K562 (cell line): ENCODE results near the gene WASHC3. TPM values are rescaled to one million over a fixed set of nuclear protein-coding genes. Genes with fewer than 3 reads are reported as not detected.

Experiments
- ATAC-seq: fragments of 200-7000 bp; cut with Tn5 transposase; 3 replicates; pipeline ENCODE4 v1.9.1; 2020; ENCODE audit warnings: moderate library complexity
- BruUV-seq: library from RNA; stranded (reverse); fragments of 400-500 nt; replicated peaks from 2 replicates; lab custom pipeline; 2021; lab: Mats Ljungman, UMichigan
- CTCF ChIA-PET: fragments of 300-600 bp; formaldehyde crosslinking; extraction: SDS; loops from one replicate; lab custom pipeline; 2021; ENCODE audit warnings: low intra/inter-chr PET ratio; lab: Yijun Ruan, JAX
- POLR2A ChIA-PET: fragments of 300-600, 350-650 bp; sonication (Branson Sonifier 250); formaldehyde crosslinking; extraction: SDS; loops from one replicate; lab custom pipeline; 2021; ENCODE audit warnings: antibody characterized with exemption, inconsistent platforms; lab: Yijun Ruan, JAX
- DNase-seq, 4 experiments: peaks; one replicate each; pipeline versions ENCODE4 v3.0.0 to v3.0.0-alpha.2; 2011 to 2018; ENCODE audit warnings: low spot score in 3 of 4, mixed read lengths in 3 of 4; ENCODE audit errors: extremely low read depth in 1 of 4
- FAIRE-seq: peaks from 2 replicates; lab custom pipeline; 2011; peaks lifted over from hg19 to GRCh38; lab: Jason Lieb, UNC
- H2AFZ ChIP-seq: 2 replicates; pipeline ENCODE4 v1.6.0; 2011; ENCODE audit warnings: low read depth, low read length, control low read depth, inconsistent platforms
- H3K27ac ChIP-seq: fragments of 200-600 bp; 3 replicates; pipeline ENCODE4 v1.8.0; 2011; ENCODE audit warnings: low read depth, mild to moderate bottlenecking, control low read depth, inconsistent platforms, low read length, moderate library complexity, mixed read lengths; ENCODE audit errors: extremely low read depth
- H3K27me3 ChIP-seq, 2 experiments: fragments of 300-600 bp in 1 of 2; 2 replicates in 1 of 2; 3 replicates in 1 of 2; pipeline versions ENCODE4 v1.6.0 to v1.8.0; 2011; ENCODE audit warnings: inconsistent platforms in 2 of 2, low read length in 2 of 2, mild to moderate bottlenecking in 1 of 2, mixed read lengths in 1 of 2, moderate library complexity in 1 of 2; ENCODE audit not compliant: control insufficient read depth in 2 of 2, insufficient read depth in 2 of 2
- H3K36me3 ChIP-seq: fragments of 300-600 bp; 3 replicates; pipeline ENCODE4 v1.8.0; 2011; ENCODE audit warnings: mild to moderate bottlenecking, low read length, inconsistent platforms; ENCODE audit not compliant: control insufficient read depth, insufficient read depth
- H3K4me1 ChIP-seq, 2 experiments: fragments of 200-600 bp in 1 of 2; replicated peaks in 1 of 2; 2 replicates in 1 of 2; 3 replicates in 1 of 2; pipeline versions ENCODE4 v1.5.1 to v1.8.0; 2011; ENCODE audit warnings: inconsistent platforms in 2 of 2, low read length in 2 of 2, mild to moderate bottlenecking in 1 of 2, mixed read lengths in 1 of 2, moderate library complexity in 1 of 2; ENCODE audit not compliant: control insufficient read depth in 2 of 2, insufficient read depth in 2 of 2
- H3K4me2 ChIP-seq: 2 replicates; pipeline ENCODE4 v1.6.1; 2011; ENCODE audit warnings: low read length, control low read depth, inconsistent platforms, mixed read lengths; ENCODE audit not compliant: insufficient read depth
- H3K4me3 ChIP-seq: fragments of 200-600 bp; sonication (generic), shearing (Covaris generic); 2 replicates; pipeline ENCODE4 v1.5.1; 2016; ENCODE audit warnings: control low read depth, inconsistent platforms
- H3K79me2 ChIP-seq: fragments of 200-600 bp; 3 replicates; pipeline ENCODE4 v1.8.0; 2011; ENCODE audit warnings: low read length, inconsistent platforms; ENCODE audit not compliant: control insufficient read depth, insufficient read depth
- H3K9ac ChIP-seq, 2 experiments: 2 replicates each; pipeline versions ENCODE4 v1.6.0 to v1.6.1; 2011; ENCODE audit warnings: low read depth in 2 of 2, low read length in 2 of 2, control low read depth in 1 of 2, inconsistent platforms in 1 of 2, mild to moderate bottlenecking in 1 of 2, mixed read lengths in 1 of 2; ENCODE audit not compliant: insufficient read depth in 1 of 2
- H3K9me1 ChIP-seq: one replicate; pipeline ENCODE4 v1.6.0; 2011; ENCODE audit warnings: inconsistent platforms, mild to moderate bottlenecking, low read length, moderate library complexity; ENCODE audit not compliant: control insufficient read depth, insufficient read depth
- H3K9me3 ChIP-seq: replicated peaks from 2 replicates; pipeline ENCODE4 v1.5.1; 2011; ENCODE audit warnings: low read depth, low read length, inconsistent platforms; ENCODE audit not compliant: control insufficient read depth, insufficient read depth
- H4K20me1 ChIP-seq: replicated peaks from 2 replicates; pipeline ENCODE4 v1.6.1; 2011; ENCODE audit warnings: low read length, inconsistent platforms, mixed read lengths; ENCODE audit not compliant: control insufficient read depth, insufficient read depth
- COPS2 ChIP-seq: fragments of 450-650 bp; conservative IDR thresholded peaks from 2 replicates; pipeline ENCODE4 v1.6.1; 2016; ENCODE audit warnings: mild to moderate bottlenecking, moderate library complexity
- EHMT2 ChIP-seq: fragments of 450-650 bp; IDR thresholded peaks from 2 replicates; pipeline ENCODE4 v1.6.1; 2018; ENCODE audit warnings: antibody characterized with exemption
- ETV6 ChIP-seq, 3 experiments: fragments of 150-350 bp in 1 of 3; sonication (generic) in 1 of 3; formaldehyde crosslinking in 1 of 3; IDR thresholded peaks; 2 replicates each; pipeline versions ENCODE4 v1.6.1 to v1.8.0; 2014 to 2022; ENCODE audit warnings: borderline replicate concordance in 2 of 3, low read depth in 2 of 3, antibody characterized with exemption in 1 of 3, low read length in 1 of 3, mild to moderate bottlenecking in 1 of 3, missing genetic modification reagents in 1 of 3
- NR4A1 ChIP-seq, 2 experiments: fragments of 250-450 bp in 1 of 2; fragments of 450-650 bp in 1 of 2; sonication (Bioruptor Pico) in 1 of 2; IDR thresholded peaks; 2 replicates each; pipeline versions ENCODE4 v1.4.0 to v1.6.1; 2016 to 2020; ENCODE audit warnings: mild to moderate bottlenecking in 2 of 2, missing compliant biosample characterization in 1 of 2, missing genetic modification characterization in 1 of 2, moderate library complexity in 1 of 2
- PHF8 ChIP-seq: fragments of 200-600 bp; sonication (generic); IDR thresholded peaks from 2 replicates; pipeline ENCODE4 v1.6.1; 2012; ENCODE audit warnings: mixed run types, mild to moderate bottlenecking, inconsistent platforms, low read length, moderate library complexity, borderline replicate concordance
- PML ChIP-seq: IDR thresholded peaks from 2 replicates; pipeline ENCODE4 v1.6.1; 2012; ENCODE audit warnings: low read length, inconsistent platforms
- PTTG1 ChIP-seq: fragments of 450-650 bp; IDR thresholded peaks from 2 replicates; pipeline ENCODE4 v1.6.1; 2016; ENCODE audit warnings: low read depth, mild to moderate bottlenecking, missing genetic modification characterization, missing compliant biosample characterization
- ZNF699 ChIP-seq: fragments of 250-450 bp; sonication (Bioruptor Pico); IDR thresholded peaks from 2 replicates; pipeline ENCODE4 v1.8.0; 2021; ENCODE audit warnings: mild to moderate bottlenecking, moderate library complexity; ENCODE audit not compliant: insufficient replicate concordance
- in situ Hi-C: fragments of 300-500 bp; cut with MboI; formaldehyde crosslinking; loops from 4 replicates; pipeline ENCODE4 v1.15.0; 2018; ENCODE audit warnings: inconsistent platforms, mixed read lengths
- intact Hi-C: fragments of 100-400 bp; cut with micrococcal nuclease; formaldehyde crosslinking; loops from 2 replicates; pipeline ENCODE4 v1.14.2; 2022
- polyA plus RNA-seq, 8 experiments: library from polyadenylated mRNA; depleted of rRNA in 4 of 8; stranded (reverse) in 5 of 8; unstranded in 3 of 8; fragments of >200 nt; fragmentation: Nextera tagmentation in 2 of 8; fragmentation: Illumina TruSeq in 1 of 8; extraction: Ambion mirVana in 2 of 8; extraction: Trizol in 1 of 8; gene quantifications; 2 replicates each; pipeline versions ENCODE4 v1.2.1 to v1.2.3, GENCODE V29; 2011 to 2014; ENCODE audit warnings: inconsistent platforms in 1 of 8, missing spikeins in 1 of 8
- total RNA-seq, 7 experiments: library from RNA; depleted of rRNA in 6 of 7; stranded (reverse); fragments of >200 nt in 6 of 7; fragmentation: Illumina TruSeq in 2 of 7; extraction: Trizol in 2 of 7; gene quantifications; 2 replicates each; pipeline versions ENCODE4 v1.2.1 to v1.2.3, GENCODE V29; 2011 to 2021; ENCODE audit warnings: low replicate concordance in 1 of 7
- TF ChIP-seq, protein P1 (sequence below), 2 experiments: fragments of 450-650 bp in 1 of 2; sonication (generic) in 1 of 2; formaldehyde crosslinking; conservative IDR thresholded peaks; 2 replicates each; pipeline versions ENCODE4 v1.4.0 to v1.8.1; 2020 to 2022; ENCODE audit warnings: mild to moderate bottlenecking in 1 of 2, missing genetic modification reagents in 1 of 2
- TF ChIP-seq, protein P2 (sequence below): sonication (generic); formaldehyde crosslinking; IDR thresholded peaks from 2 replicates; pipeline ENCODE4 v1.8.0; 2022; ENCODE audit warnings: mild to moderate bottlenecking, low read depth, missing genetic modification reagents
- TF ChIP-seq, protein P3 (sequence below): fragments of 450-650 bp; IDR thresholded peaks from 2 replicates; pipeline ENCODE4 v1.6.1; 2016; ENCODE audit warnings: low read depth

WASHC3 gene
- total and polyA plus RNA-seq, 9 of the 15 experiments (the other 6 are each of a cell fraction or from before 2014, with no cell fraction given): 14.3 to 74.9 (median 35.1) TPM

DNA sequence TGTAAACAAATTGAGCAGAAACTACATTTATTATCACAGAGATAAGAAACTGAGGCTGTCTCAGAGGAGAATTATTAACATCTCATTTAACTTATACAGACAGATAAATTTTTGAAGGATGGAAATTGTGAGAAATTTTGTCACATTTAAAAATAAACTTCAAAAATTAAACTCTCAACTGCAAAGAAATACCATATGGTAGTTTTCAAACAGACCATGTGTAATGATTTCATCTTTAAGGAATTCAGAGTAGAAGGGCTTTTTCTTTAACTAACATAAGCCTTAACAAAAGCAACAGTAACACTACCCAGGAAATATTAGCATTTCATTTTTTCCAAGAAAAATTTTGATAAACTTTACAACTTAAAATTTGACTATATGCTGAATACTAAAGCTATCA lies 31.5 kb upstream of the WASHC3 start:
- no TSS peak for BruUV-seq
- Histone ChIP-seq H3K27me3 (no peaks in the 10 kb centered on the region), H3K4me3 (no peak overlapping the region), H4K20me1 (no peaks in the 10 kb centered on the region), H3K9ac (no peak overlapping the region), H3K4me1 (no peaks in the 10 kb centered on the region), H2AFZ (no peak overlapping the region), H3K27ac (no peak overlapping the region), H3K4me2 (no peak overlapping the region), H3K79me2 (no peaks in the 10 kb centered on the region), H3K36me3 (peaks cover 64% of the 10 kb centered on the region), H3K9me1 (no peaks in the 10 kb centered on the region), H3K9me3 (no peaks in the 10 kb centered on the region)
- ATAC-seq: no peak
- no peak for FAIRE-seq
- in situ Hi-C loops (no loop called here), intact Hi-C loops (loop anchor here (10.0 kb wide), 1 partner anchor 671 kb away; no protein-coding TSS in a partner anchor)
- CTCF ChIA-PET: no interaction called here
- POLR2A ChIA-PET: interaction anchor here (0.5 kb wide), 1 partner anchor 85 kb away, joined by 3 read pairs; no protein-coding TSS in a partner anchor
- no peak for DNase-seq
- no peak for TF ChIP-seq PHF8
- TF ChIP-seq PML: no peak
- TF ChIP-seq COPS2: no peak
- no peak for TF ChIP-seq EHMT2
- TF ChIP-seq, protein P1, sequence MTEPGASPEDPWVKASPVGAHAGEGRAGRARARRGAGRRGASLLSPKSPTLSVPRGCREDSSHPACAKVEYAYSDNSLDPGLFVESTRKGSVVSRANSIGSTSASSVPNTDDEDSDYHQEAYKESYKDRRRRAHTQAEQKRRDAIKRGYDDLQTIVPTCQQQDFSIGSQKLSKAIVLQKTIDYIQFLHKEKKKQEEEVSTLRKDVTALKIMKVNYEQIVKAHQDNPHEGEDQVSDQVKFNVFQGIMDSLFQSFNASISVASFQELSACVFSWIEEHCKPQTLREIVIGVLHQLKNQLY (CRISPR knock-in tag; conservative IDR thresholded peaks at IDR 0.05): no peak
- TF ChIP-seq ETV6 (IDR thresholded peaks at IDR 0.05; ENCODE audit: borderline replicate concordance in 1 of 2, low read depth in 2 of 2, low read length in 1 of 2): no peak
- TF ChIP-seq ETV6 (CRISPR knock-in tag; IDR thresholded peaks at IDR 0.05; ENCODE audit: borderline replicate concordance): no peak
- no peak for TF ChIP-seq NR4A1 (CRISPR knock-in tag; IDR thresholded peaks at IDR 0.05)
- no peak for TF ChIP-seq NR4A1 (tag; IDR thresholded peaks at IDR 0.05)
- TF ChIP-seq ZNF699 (CRISPR knock-in tag): no peak
- no peak for TF ChIP-seq PTTG1 (tag)
- TF ChIP-seq, protein P2, sequence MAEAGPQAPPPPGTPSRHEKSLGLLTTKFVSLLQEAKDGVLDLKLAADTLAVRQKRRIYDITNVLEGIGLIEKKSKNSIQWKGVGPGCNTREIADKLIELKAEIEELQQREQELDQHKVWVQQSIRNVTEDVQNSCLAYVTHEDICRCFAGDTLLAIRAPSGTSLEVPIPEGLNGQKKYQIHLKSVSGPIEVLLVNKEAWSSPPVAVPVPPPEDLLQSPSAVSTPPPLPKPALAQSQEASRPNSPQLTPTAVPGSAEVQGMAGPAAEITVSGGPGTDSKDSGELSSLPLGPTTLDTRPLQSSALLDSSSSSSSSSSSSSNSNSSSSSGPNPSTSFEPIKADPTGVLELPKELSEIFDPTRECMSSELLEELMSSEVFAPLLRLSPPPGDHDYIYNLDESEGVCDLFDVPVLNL: no peak
- TF ChIP-seq, protein P3, sequence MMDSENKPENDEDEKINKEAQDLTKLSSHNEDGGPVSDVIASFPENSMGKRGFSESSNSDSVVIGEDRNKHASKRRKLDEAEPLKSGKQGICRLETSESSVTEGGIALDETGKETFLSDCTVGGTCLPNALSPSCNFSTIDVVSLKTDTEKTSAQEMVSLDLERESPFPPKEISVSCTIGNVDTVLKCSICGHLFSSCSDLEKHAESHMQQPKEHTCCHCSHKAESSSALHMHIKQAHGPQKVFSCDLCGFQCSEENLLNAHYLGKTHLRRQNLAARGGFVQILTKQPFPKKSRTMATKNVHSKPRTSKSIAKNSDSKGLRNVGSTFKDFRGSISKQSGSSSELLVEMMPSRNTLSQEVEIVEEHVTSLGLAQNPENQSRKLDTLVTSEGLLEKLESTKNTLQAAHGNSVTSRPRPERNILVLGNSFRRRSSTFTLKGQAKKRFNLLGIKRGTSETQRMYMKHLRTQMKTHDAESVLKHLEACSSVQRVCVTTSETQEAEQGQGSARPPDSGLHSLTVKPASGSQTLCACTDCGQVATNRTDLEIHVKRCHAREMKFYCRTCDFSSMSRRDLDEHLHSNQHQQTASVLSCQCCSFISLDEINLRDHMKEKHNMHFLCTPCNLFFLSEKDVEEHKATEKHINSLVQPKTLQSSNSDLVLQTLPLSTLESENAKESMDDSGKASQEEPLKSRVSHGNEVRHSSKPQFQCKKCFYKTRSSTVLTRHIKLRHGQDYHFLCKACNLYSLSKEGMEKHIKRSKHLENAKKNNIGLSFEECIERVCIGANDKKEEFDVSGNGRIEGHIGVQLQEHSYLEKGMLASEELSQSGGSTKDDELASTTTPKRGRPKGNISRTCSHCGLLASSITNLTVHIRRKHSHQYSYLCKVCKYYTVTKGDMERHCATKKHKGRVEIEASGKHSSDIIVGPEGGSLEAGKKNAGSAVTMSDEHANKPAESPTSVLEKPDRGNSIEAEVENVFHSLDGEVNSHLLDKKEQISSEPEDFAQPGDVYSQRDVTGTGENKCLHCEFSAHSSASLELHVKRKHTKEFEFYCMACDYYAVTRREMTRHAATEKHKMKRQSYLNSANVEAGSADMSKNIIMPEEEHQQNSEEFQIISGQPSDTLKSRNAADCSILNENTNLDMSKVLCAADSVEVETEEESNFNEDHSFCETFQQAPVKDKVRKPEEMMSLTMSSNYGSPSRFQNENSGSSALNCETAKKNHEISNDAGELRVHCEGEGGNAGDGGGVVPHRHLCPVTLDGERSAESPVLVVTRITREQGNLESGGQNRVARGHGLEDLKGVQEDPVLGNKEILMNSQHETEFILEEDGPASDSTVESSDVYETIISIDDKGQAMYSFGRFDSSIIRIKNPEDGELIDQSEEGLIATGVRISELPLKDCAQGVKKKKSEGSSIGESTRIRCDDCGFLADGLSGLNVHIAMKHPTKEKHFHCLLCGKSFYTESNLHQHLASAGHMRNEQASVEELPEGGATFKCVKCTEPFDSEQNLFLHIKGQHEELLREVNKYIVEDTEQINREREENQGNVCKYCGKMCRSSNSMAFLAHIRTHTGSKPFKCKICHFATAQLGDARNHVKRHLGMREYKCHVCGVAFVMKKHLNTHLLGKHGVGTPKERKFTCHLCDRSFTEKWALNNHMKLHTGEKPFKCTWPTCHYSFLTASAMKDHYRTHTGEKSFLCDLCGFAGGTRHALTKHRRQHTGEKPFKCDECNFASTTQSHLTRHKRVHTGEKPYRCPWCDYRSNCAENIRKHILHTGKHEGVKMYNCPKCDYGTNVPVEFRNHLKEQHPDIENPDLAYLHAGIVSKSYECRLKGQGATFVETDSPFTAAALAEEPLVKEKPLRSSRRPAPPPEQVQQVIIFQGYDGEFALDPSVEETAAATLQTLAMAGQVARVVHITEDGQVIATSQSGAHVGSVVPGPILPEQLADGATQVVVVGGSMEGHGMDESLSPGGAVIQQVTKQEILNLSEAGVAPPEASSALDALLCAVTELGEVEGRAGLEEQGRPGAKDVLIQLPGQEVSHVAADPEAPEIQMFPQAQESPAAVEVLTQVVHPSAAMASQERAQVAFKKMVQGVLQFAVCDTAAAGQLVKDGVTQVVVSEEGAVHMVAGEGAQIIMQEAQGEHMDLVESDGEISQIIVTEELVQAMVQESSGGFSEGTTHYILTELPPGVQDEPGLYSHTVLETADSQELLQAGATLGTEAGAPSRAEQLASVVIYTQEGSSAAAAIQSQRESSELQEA: no peak
